Right ventricle myocardium superior (tissue), 1 donor: ENCODE data around the gene PPFIA4. TPM values are rescaled to one million over a fixed set of nuclear protein-coding genes. Genes with fewer than 3 reads are reported as not detected.

Source experiments
- ATAC-seq: fragments of 200-7000 bp; cut with Tn5 transposase; one replicate; pipeline ENCODE4 v1.9.1; 2020; ENCODE audit warnings: mild to moderate bottlenecking; ENCODE audit not compliant: poor library complexity
- DNase-seq: peaks from one replicate; pipeline ENCODE4 v3.0.0-alpha.2; 2020
- intact Hi-C: fragments of 100-400 bp; cut with DNase I; formaldehyde crosslinking; loops from one replicate; pipeline ENCODE4 v1.11.2; 2022
- total RNA-seq: library from RNA; stranded (reverse); fragmentation: NEBNext Ultra II Directional; extraction: Animal tissue kit (Norgen Biotek cat#: 25700); gene quantifications from one replicate; pipeline ENCODE4 v1.2.1, GENCODE V29; 2021
- donor health status: DM: no; HTN: yes; CAD: no; lungs with severe emphysema.

The PPFIA4 gene
- total RNA-seq, 1 donor from 2014 or later = 19.3 TPM

DNA sequence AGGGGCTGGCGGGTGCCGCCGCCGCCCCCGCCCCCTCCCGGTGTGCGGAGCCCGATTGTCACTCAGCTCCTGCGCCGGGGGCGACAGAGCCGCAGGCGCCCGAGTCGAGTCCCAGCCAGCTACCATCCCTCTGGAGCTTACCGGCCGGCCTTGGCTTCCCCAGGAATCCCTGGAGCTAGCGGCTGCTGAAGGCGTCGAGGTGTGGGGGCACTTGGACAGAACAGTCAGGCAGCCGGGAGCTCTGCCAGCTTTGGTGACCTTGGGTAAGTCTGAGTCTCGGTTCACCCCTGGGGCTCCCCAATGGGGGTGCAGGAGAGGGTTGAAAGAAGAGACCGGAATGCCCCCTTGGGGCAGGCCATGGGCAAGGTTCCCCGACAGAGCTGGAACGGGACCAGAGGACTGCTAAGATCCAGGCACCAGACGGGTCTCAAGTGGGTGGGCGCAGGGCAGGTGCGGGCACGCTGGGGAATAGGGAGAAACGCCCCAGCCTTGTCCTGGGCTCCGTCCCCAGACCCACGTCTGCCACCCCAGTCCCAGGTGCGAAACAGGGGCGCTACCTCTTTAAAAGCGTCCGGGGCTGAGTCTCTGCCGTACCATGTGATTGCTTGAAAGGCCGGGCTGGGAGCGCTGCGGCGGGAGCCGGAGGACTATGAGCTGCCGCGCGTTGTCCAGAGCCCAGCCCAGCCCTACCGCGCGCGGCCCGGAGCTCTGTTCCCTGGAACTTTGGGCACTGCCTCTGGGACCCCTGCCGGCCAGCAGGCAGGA lies 101.6 kb downstream of the PPFIA4 start, which contains the start of gene ADORA1:
Gene ADORA1, plus strand, starts transcription at position 61 of the 765 bp plus-strand sequence. CDS start 1,116 bp downstream, outside the sequence.
- peak; percentile 81 for DNase-seq
- peak; percentile 88 for ATAC-seq
- intact Hi-C loops = no loop called here

DNA sequence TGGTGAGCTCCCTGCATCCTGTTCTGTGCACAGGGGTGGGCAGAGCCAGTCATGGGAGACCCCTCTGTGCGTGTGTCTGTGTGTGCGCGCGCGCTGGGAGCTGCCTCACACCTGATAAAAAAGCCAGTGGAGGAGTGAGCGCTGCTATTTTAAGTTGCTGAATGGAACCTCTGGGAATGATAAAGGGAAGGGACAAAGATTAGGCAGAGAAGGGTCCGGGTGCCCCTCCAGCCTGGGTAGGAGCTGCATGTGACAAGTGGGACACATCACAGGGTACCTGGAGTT lies 102.1 kb downstream of the PPFIA4 start:
- no peak for DNase-seq
- ATAC-seq = peak; percentile 22
- intact Hi-C loops = no loop called here

Other genes starting within 250 kb of the PPFIA4 start
- gene KDM5B, start 218.1 kb upstream of the PPFIA4 start, total RNA-seq = 11.9 TPM
- gene PCAT6, start 215.5 kb upstream of the PPFIA4 start, total RNA-seq = 1.0 TPM
- gene RABIF, start 137.3 kb upstream of the PPFIA4 start, total RNA-seq = 4.5 TPM
- gene KLHL12, start 99.3 kb upstream of the PPFIA4 start, total RNA-seq = 19.4 TPM
- 76.6 TPM for gene ADIPOR1, start 68.2 kb upstream of the PPFIA4 start, total RNA-seq
- gene CYB5R1, start 59.2 kb upstream of the PPFIA4 start, total RNA-seq = 118 TPM
- gene TMEM183A, start 19.1 kb upstream of the PPFIA4 start, total RNA-seq = 21.8 TPM
- gene MYOG, start 59.5 kb downstream of the PPFIA4 start, total RNA-seq = not detected
- gene ADORA1, start 101.2 kb downstream of the PPFIA4 start, total RNA-seq = 12.5 TPM
- gene MYBPH, start 149.3 kb downstream of the PPFIA4 start, total RNA-seq = not detected
- gene CHI3L1, start 160.2 kb downstream of the PPFIA4 start, total RNA-seq = 0.32 TPM
- 0.48 TPM for gene CHIT1, start 203.2 kb downstream of the PPFIA4 start, total RNA-seq